ENCODE data around the gene CAMTA1.
"Not testable (repeated sequence)": the region's sequence is repeated elsewhere in the genome, so short reads cannot be mapped to it uniquely, and the experiment has no call there.

CAMTA1 gene

GRCh38 chr1:7604906-7605305, 819.7 kb downstream of the CAMTA1 start:
- not testable (repeated sequence) for H3K36me3 ChIP-seq (ENCODE audit: insufficient read depth, low read length); H3K27me3 ChIP-seq (ENCODE audit: insufficient read depth, low read length); H3K27ac ChIP-seq (ENCODE audit: low read depth, low read length); H3K9ac ChIP-seq (ENCODE audit: low read depth, low read length); H3K4me3 ChIP-seq (ENCODE audit: low read length); H3K9me3 ChIP-seq (ENCODE audit: insufficient read depth, low read depth, low read length)
- 93% methylated on average over 6 of the region's 6 CpGs for WGBS
- peaks cover 13% of the 10 kb centered on the region for H3K4me1 ChIP-seq (ENCODE audit: insufficient read depth, low read length)

GRCh38 chr1:7606096-7606495, 820.8 kb downstream of the CAMTA1 start:
- no peak overlapping the region for H3K4me3 ChIP-seq (ENCODE audit: low read length)
- H3K36me3 ChIP-seq (ENCODE audit: insufficient read depth, low read length): no peaks in the 10 kb centered on the region
- H3K27me3 ChIP-seq (ENCODE audit: insufficient read depth, low read length): no peaks in the 10 kb centered on the region
- H3K9ac ChIP-seq (ENCODE audit: low read depth, low read length): no peak overlapping the region
- no peak overlapping the region for H3K27ac ChIP-seq (ENCODE audit: low read depth, low read length)
- H3K9me3 ChIP-seq (ENCODE audit: insufficient read depth, low read depth, low read length): peaks cover 5% of the 10 kb centered on the region
- H3K4me1 ChIP-seq (ENCODE audit: insufficient read depth, low read length): peaks cover 13% of the 10 kb centered on the region
- 91% methylated on average over 4 of the region's 4 CpGs for WGBS

- H3K4me3 ChIP-seq (ENCODE audit: low read length): no peak overlapping the region
- no peak overlapping the region for H3K9ac ChIP-seq (ENCODE audit: low read depth, low read length)
- H3K9me3 ChIP-seq (ENCODE audit: insufficient read depth, low read depth, low read length): peaks cover 5% of the 10 kb centered on the region
- no peaks in the 10 kb centered on the region for H3K36me3 ChIP-seq (ENCODE audit: insufficient read depth, low read length)
- no peaks in the 10 kb centered on the region for H3K27me3 ChIP-seq (ENCODE audit: insufficient read depth, low read length)
- H3K27ac ChIP-seq (ENCODE audit: low read depth, low read length): no peak overlapping the region
- H3K4me1 ChIP-seq (ENCODE audit: insufficient read depth, low read length): peaks cover 13% of the 10 kb centered on the region
Measured at GRCh38 chr1:7607097-7607496, 821.8 kb downstream of the CAMTA1 start.

- peaks cover 5% of the 10 kb centered on the region for H3K9me3 ChIP-seq (ENCODE audit: insufficient read depth, low read depth, low read length)
- H3K9ac ChIP-seq (ENCODE audit: low read depth, low read length): peak overlapping the region; percentile 22; the same call in 1 of the 2 replicates
- peak overlapping the region; percentile 47 for H3K27ac ChIP-seq (ENCODE audit: low read depth, low read length)
- H3K36me3 ChIP-seq (ENCODE audit: insufficient read depth, low read length): no peaks in the 10 kb centered on the region
- WGBS: 55% methylated on average over 9 of the region's 10 CpGs
- H3K27me3 ChIP-seq (ENCODE audit: insufficient read depth, low read length): no peaks in the 10 kb centered on the region
- no peak overlapping the region for H3K4me3 ChIP-seq (ENCODE audit: low read length)
- peaks cover 13% of the 10 kb centered on the region for H3K4me1 ChIP-seq (ENCODE audit: insufficient read depth, low read length)
Measured at GRCh38 chr1:7608628-7609305, 823.5 kb downstream of the CAMTA1 start.

GRCh38 chr1:7609311-7609994, 824.2 kb downstream of the CAMTA1 start:
- Histone ChIP-seq H3K27me3 (ENCODE audit: insufficient read depth, low read length) (no peaks in the 10 kb centered on the region), H3K27ac (ENCODE audit: low read depth, low read length) (peak overlapping the region; percentile 47; the same call in 1 of the 2 replicates), H3K4me1 (ENCODE audit: insufficient read depth, low read length) (peaks cover 13% of the 10 kb centered on the region), H3K9ac (ENCODE audit: low read depth, low read length) (no peak overlapping the region), H3K36me3 (ENCODE audit: insufficient read depth, low read length) (no peaks in the 10 kb centered on the region), H3K9me3 (ENCODE audit: insufficient read depth, low read depth, low read length) (peaks cover 5% of the 10 kb centered on the region), H3K4me3 (ENCODE audit: low read length) (no peak overlapping the region)
- WGBS: 76% methylated on average over 7 of the region's 7 CpGs

GRCh38 chr1:7610106-7610731, 825.0 kb downstream of the CAMTA1 start:
- Histone ChIP-seq H3K27me3 (ENCODE audit: insufficient read depth, low read length) (no peaks in the 10 kb centered on the region), H3K4me1 (ENCODE audit: insufficient read depth, low read length) (peaks cover 13% of the 10 kb centered on the region), H3K9ac (ENCODE audit: low read depth, low read length) (no peak overlapping the region), H3K9me3 (ENCODE audit: insufficient read depth, low read depth, low read length) (peaks cover 5% of the 10 kb centered on the region), H3K4me3 (ENCODE audit: low read length) (no peak overlapping the region), H3K27ac (ENCODE audit: low read depth, low read length) (no peak overlapping the region), H3K36me3 (ENCODE audit: insufficient read depth, low read length) (no peaks in the 10 kb centered on the region)
- 91% methylated on average over 5 of the region's 5 CpGs for WGBS

GRCh38 chr1:7610936-7611335, 825.7 kb downstream of the CAMTA1 start:
- H3K4me1 ChIP-seq (ENCODE audit: insufficient read depth, low read length): peaks cover 13% of the 10 kb centered on the region
- H3K9ac ChIP-seq (ENCODE audit: low read depth, low read length): no peak overlapping the region
- WGBS: 93% methylated on average over 8 of the region's 9 CpGs
- no peaks in the 10 kb centered on the region for H3K27me3 ChIP-seq (ENCODE audit: insufficient read depth, low read length)
- no peak overlapping the region for H3K27ac ChIP-seq (ENCODE audit: low read depth, low read length)
- H3K4me3 ChIP-seq (ENCODE audit: low read length): no peak overlapping the region
- H3K36me3 ChIP-seq (ENCODE audit: insufficient read depth, low read length): no peaks in the 10 kb centered on the region
- H3K9me3 ChIP-seq (ENCODE audit: insufficient read depth, low read depth, low read length): no peaks in the 10 kb centered on the region

GRCh38 chr1:7611421-7612010, 826.3 kb downstream of the CAMTA1 start:
- Histone ChIP-seq H3K36me3 (ENCODE audit: insufficient read depth, low read length) (no peaks in the 10 kb centered on the region), H3K27me3 (ENCODE audit: insufficient read depth, low read length) (no peaks in the 10 kb centered on the region), H3K9ac (ENCODE audit: low read depth, low read length) (no peak overlapping the region), H3K4me3 (ENCODE audit: low read length) (no peak overlapping the region), H3K4me1 (ENCODE audit: insufficient read depth, low read length) (peaks cover 13% of the 10 kb centered on the region), H3K27ac (ENCODE audit: low read depth, low read length) (no peak overlapping the region), H3K9me3 (ENCODE audit: insufficient read depth, low read depth, low read length) (no peaks in the 10 kb centered on the region)
- WGBS: 93% methylated on average over 9 of the region's 9 CpGs

- WGBS: 85% methylated on average over 18 of the region's 18 CpGs
- Histone ChIP-seq H3K27ac (ENCODE audit: low read depth, low read length) (no peak overlapping the region), H3K4me3 (ENCODE audit: low read length) (no peak overlapping the region), H3K4me1 (ENCODE audit: insufficient read depth, low read length) (peaks cover 13% of the 10 kb centered on the region), H3K36me3 (ENCODE audit: insufficient read depth, low read length) (no peaks in the 10 kb centered on the region), H3K27me3 (ENCODE audit: insufficient read depth, low read length) (no peaks in the 10 kb centered on the region), H3K9ac (ENCODE audit: low read depth, low read length) (no peak overlapping the region), H3K9me3 (ENCODE audit: insufficient read depth, low read depth, low read length) (no peaks in the 10 kb centered on the region)
Measured at GRCh38 chr1:7613106-7613850, 828.0 kb downstream of the CAMTA1 start.

- H3K27ac ChIP-seq (ENCODE audit: low read depth, low read length): no peak overlapping the region
- no peaks in the 10 kb centered on the region for H3K9me3 ChIP-seq (ENCODE audit: insufficient read depth, low read depth, low read length)
- 91% methylated on average over 4 of the region's 4 CpGs for WGBS
- H3K36me3 ChIP-seq (ENCODE audit: insufficient read depth, low read length): no peaks in the 10 kb centered on the region
- no peak overlapping the region for H3K9ac ChIP-seq (ENCODE audit: low read depth, low read length)
- no peak overlapping the region for H3K4me3 ChIP-seq (ENCODE audit: low read length)
- H3K4me1 ChIP-seq (ENCODE audit: insufficient read depth, low read length): peaks cover 7% of the 10 kb centered on the region
- no peaks in the 10 kb centered on the region for H3K27me3 ChIP-seq (ENCODE audit: insufficient read depth, low read length)
Measured at GRCh38 chr1:7613851-7614205, 828.6 kb downstream of the CAMTA1 start.
